ENCODE data around the gene SNRPD3. TPM values are rescaled to one million over a fixed set of nuclear protein-coding genes. Genes with fewer than 3 reads are reported as not detected.
A peak's percentile ranks its signal among the peaks of the same experiment; 100 is the strongest.
"Not testable (repeated sequence)": the region's sequence is repeated elsewhere in the genome, so short reads cannot be mapped to it uniquely, and the experiment has no call there.

The SNRPD3 gene
- total and polyA plus RNA-seq, 8 donors = 62.7 to 187 (median 172) TPM

GRCh38 chr22:24595863-24596262 is 40.1 kb downstream of the SNRPD3 start:
- no peaks in the 10 kb centered on the region for H3K36me3 ChIP-seq
- DNase-seq = no peak
- ATAC-seq = no peak

GRCh38 chr22:24597076-24597475 is 41.3 kb downstream of the SNRPD3 start:
- DNase-seq; intact Hi-C loops (cut with DNase I); H3K27me3 ChIP-seq; H3K36me3 ChIP-seq; H3K27ac ChIP-seq; ATAC-seq; H3K4me3 ChIP-seq; H3K9me3 ChIP-seq: not testable (repeated sequence)
- peaks cover 12 to 23% of the 10 kb centered on the region in 2 donors for H3K4me1 ChIP-seq

More at GRCh38 chr22:24595863-24596262, 40.1 kb downstream of the SNRPD3 start:
- no peak for TF ChIP-seq CTCF (IDR thresholded peaks at IDR 0.05)
- Histone ChIP-seq H3K4me3 (no peak overlapping the region), H3K27me3 (no peaks in the 10 kb centered on the region), H3K27ac (no peak overlapping the region), H3K4me1 (peaks cover 6 to 11% of the 10 kb centered on the region in 2 donors), H3K9me3 (no peaks in the 10 kb centered on the region)
- intact Hi-C loops (cut with DNase I) = no loop called here

- TF ChIP-seq CTCF (IDR thresholded peaks at IDR 0.05) = no peak
- H3K36me3 ChIP-seq = no peaks in the 10 kb centered on the region
- no peak overlapping the region for H3K4me3 ChIP-seq
- H3K27ac ChIP-seq = no peak overlapping the region
- H3K9me3 ChIP-seq = no peaks in the 10 kb centered on the region
- peaks cover 7 to 38% of the 10 kb centered on the region in 2 donors for H3K4me1 ChIP-seq
- intact Hi-C loops (cut with DNase I) = no loop called here
- ATAC-seq = no peak
- DNase-seq = no peak
- no peaks in the 10 kb centered on the region for H3K27me3 ChIP-seq
Observed at GRCh38 chr22:24599514-24599913, 43.7 kb downstream of the SNRPD3 start.

GRCh38 chr22:24599958-24600715 is 44.3 kb downstream of the SNRPD3 start:
- H3K27me3 ChIP-seq; DNase-seq; H3K36me3 ChIP-seq; H3K27ac ChIP-seq; ATAC-seq; H3K4me3 ChIP-seq; H3K9me3 ChIP-seq; intact Hi-C loops (cut with DNase I): not testable (repeated sequence)
- peaks cover 7 to 36% of the 10 kb centered on the region in 2 donors for H3K4me1 ChIP-seq

- H3K4me3 ChIP-seq = no peak overlapping the region
- H3K36me3 ChIP-seq = no peaks in the 10 kb centered on the region
- H3K27me3 ChIP-seq = no peaks in the 10 kb centered on the region
- DNase-seq (peak in 3 of 4 donors; percentile 46 to 90 (median 78)), ATAC-seq (peak; percentile 72)
- no peak for TF ChIP-seq CTCF (IDR thresholded peaks at IDR 0.05)
- H3K27ac ChIP-seq = peak overlapping the region; percentile 26 to 79
- intact Hi-C loops (cut with DNase I) = no loop called here
- H3K4me1 ChIP-seq = peaks cover 7 to 36% of the 10 kb centered on the region in 2 donors
- H3K9me3 ChIP-seq = no peaks in the 10 kb centered on the region
Observed at GRCh38 chr22:24601217-24602104, 45.7 kb downstream of the SNRPD3 start.

GRCh38 chr22:24602105-24602749 is 46.4 kb downstream of the SNRPD3 start:
- ATAC-seq; H3K9me3 ChIP-seq; H3K27me3 ChIP-seq; DNase-seq; H3K4me3 ChIP-seq; H3K36me3 ChIP-seq; intact Hi-C loops (cut with DNase I): not testable (repeated sequence)
- Histone ChIP-seq H3K4me1 (peaks cover 7 to 37% of the 10 kb centered on the region in 2 donors), H3K27ac (peak overlapping the region; percentile 26 to 79)

- intact Hi-C loops (cut with DNase I); H3K36me3 ChIP-seq; H3K9me3 ChIP-seq; H3K27me3 ChIP-seq: not testable (repeated sequence)
- peak in 1 of 4 donors; percentile 43 for DNase-seq
- Histone ChIP-seq H3K27ac (peak within 1 kb of the TSS; percentile 26 to 79), H3K4me3 (peak within 1 kb of the TSS; percentile 7 to 37), H3K4me1 (peaks cover 7 to 46% of the 10 kb centered on the region in 2 donors)
- ATAC-seq = peak; percentile 35
Observed at GRCh38 chr22:24602847-24603769, 47.3 kb downstream of the SNRPD3 start, which contains the start of gene GGT1. Gene GGT1, plus strand, starts transcription at chr22:24603193. Its CDS starts 7,889 bp downstream, at chr22:24611082.

GRCh38 chr22:24603770-24604629 is 48.2 kb downstream of the SNRPD3 start:
- ATAC-seq = peak; percentile 52

More at GRCh38 chr22:24603770-24604629, 48.2 kb downstream of the SNRPD3 start:
- H3K9me3 ChIP-seq; H3K27me3 ChIP-seq; H3K36me3 ChIP-seq; intact Hi-C loops (cut with DNase I); DNase-seq: not testable (repeated sequence)
- Histone ChIP-seq H3K27ac (peak overlapping the region; percentile 7 to 78), H3K4me1 (peaks cover 7 to 52% of the 10 kb centered on the region in 2 donors), H3K4me3 (peak overlapping the region in 1 of 2 donors; percentile 37)
